ACHN (cell line): ENCODE results near the gene LIFR.
"Not testable (repeated sequence)": the region's sequence is repeated elsewhere in the genome, so short reads cannot be mapped to it uniquely, and the experiment has no call there.

ENCODE experiments used
- DNase-seq: peaks from one replicate; pipeline ENCODE4 v3.0.0-alpha.2; 2015
- in situ Hi-C: cut with HindIII; loops from 2 replicates; pipeline ENCODE4 v1.10.0; 2017; ENCODE audit warnings: low sequenced_read_pairs, low pct_ligation_motif_present, low pct_unique_long_range_greater_than_20kb

LIFR gene, protein sequence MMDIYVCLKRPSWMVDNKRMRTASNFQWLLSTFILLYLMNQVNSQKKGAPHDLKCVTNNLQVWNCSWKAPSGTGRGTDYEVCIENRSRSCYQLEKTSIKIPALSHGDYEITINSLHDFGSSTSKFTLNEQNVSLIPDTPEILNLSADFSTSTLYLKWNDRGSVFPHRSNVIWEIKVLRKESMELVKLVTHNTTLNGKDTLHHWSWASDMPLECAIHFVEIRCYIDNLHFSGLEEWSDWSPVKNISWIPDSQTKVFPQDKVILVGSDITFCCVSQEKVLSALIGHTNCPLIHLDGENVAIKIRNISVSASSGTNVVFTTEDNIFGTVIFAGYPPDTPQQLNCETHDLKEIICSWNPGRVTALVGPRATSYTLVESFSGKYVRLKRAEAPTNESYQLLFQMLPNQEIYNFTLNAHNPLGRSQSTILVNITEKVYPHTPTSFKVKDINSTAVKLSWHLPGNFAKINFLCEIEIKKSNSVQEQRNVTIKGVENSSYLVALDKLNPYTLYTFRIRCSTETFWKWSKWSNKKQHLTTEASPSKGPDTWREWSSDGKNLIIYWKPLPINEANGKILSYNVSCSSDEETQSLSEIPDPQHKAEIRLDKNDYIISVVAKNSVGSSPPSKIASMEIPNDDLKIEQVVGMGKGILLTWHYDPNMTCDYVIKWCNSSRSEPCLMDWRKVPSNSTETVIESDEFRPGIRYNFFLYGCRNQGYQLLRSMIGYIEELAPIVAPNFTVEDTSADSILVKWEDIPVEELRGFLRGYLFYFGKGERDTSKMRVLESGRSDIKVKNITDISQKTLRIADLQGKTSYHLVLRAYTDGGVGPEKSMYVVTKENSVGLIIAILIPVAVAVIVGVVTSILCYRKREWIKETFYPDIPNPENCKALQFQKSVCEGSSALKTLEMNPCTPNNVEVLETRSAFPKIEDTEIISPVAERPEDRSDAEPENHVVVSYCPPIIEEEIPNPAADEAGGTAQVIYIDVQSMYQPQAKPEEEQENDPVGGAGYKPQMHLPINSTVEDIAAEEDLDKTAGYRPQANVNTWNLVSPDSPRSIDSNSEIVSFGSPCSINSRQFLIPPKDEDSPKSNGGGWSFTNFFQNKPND

GRCh38 chr5:38556599-38557307, at the start of gene LIFR:
TSS of gene LIFR (minus strand) at chr5:38556646. CDS start at chr5:38530647, 25,999 bp downstream.
- in situ Hi-C loops: no loop called here
- DNase-seq: peak; percentile 80

DNA sequence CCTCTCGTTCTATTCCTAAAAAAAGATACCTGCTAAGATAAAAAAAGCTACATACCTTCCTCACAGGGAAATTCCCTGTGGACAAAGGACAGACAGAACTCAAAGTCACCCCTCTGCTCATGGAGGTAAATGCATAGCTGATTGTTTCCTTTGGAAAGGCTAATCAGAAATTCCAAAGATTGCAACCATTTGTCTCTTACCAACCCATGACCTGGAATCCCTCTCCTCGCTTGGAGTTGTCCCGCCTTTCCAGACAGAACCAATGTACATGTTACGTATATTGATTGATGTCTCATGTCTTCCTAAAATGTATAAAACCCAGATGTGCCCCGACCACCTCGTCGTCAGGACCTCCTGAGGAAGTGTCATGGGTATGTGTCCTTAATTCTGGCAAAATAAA, 49.2 kb upstream of the LIFR start:
- DNase-seq: no peak
- in situ Hi-C loops: no loop called here

DNA sequence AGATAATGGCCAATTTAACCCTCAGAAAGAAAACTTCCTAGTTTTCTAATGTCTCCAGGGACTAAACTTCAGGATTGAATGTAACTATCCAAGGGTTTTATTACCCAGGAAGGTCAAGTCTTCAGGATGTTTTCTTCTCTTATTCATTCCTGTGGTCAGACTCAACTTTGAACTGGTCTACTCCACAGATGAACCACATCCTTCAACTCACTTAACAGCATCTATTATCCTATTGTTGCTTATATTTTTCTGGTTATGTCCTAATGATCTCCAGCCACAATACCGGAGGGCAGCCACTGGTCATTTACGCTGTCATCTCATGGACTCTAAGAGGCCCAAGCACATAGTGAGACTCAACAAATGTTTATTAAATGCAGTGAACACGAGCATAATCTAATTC, 47.2 kb upstream of the LIFR start:
- no peak for DNase-seq
- in situ Hi-C loops: no loop called here

DNA sequence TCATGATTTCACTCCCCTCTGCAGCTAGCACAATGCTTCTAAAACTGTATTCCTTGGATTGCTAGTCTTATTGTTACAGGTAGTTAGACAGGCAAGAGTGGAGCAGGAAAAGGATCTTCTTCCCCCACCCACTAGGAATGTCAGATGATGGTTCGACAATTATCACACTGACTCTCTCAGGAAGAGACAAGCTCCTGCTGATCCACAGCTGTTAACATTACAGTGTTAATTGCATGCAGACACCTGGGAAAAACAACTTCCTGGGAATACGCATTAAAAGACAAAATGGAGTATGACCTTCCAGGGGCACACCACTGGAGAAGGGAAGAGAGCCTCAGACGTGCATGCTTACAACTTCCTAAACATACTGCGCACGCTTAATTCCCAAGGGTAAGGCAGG, 46.2 kb upstream of the LIFR start:
- in situ Hi-C loops: no loop called here
- no peak for DNase-seq

GRCh38 chr5:38601863-38602298, 45.4 kb upstream of the LIFR start:
- peak; percentile 50 for DNase-seq
- in situ Hi-C loops: no loop called here

- in situ Hi-C loops: no loop called here
- DNase-seq: no peak
Observed at GRCh38 chr5:38601133-38601862, 44.9 kb upstream of the LIFR start.

DNA sequence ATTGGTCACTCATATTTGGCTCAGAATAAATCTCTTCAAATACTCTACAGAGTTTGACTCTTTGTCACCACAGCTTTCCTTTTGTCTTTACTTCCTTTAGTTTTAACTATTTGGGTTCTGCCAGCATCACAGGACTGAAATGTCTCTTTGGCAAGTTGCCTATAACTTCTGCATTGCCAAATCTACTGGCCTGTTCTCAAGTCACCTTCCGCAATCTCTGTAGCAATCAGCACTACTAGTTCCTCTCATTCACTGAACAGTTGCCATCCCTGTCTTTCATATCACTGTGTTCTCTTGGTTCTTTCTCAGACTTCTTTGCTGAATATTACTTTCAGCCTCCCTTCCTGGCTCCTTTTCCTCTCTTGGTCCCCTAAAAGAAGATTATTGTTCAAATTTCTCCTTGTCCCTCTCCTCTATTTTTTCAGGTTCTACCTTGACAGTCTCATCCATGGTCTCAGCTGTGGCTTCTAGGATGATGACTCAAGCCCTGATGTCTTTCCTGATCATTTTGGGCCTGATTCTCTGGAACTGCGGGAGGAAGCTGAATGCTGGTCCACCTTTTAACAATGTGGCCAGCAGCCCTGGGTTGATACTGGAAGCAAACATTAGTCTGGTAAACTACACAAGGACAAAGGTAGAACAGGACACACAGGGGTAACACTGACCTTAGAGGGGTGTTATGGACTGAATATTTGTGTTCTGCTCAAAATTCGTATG, 44.0 kb upstream of the LIFR start:
- in situ Hi-C loops: no loop called here
- no peak for DNase-seq

GRCh38 chr5:38599751-38600150, 43.3 kb upstream of the LIFR start:
- DNase-seq, in situ Hi-C loops: not testable (repeated sequence)

DNA sequence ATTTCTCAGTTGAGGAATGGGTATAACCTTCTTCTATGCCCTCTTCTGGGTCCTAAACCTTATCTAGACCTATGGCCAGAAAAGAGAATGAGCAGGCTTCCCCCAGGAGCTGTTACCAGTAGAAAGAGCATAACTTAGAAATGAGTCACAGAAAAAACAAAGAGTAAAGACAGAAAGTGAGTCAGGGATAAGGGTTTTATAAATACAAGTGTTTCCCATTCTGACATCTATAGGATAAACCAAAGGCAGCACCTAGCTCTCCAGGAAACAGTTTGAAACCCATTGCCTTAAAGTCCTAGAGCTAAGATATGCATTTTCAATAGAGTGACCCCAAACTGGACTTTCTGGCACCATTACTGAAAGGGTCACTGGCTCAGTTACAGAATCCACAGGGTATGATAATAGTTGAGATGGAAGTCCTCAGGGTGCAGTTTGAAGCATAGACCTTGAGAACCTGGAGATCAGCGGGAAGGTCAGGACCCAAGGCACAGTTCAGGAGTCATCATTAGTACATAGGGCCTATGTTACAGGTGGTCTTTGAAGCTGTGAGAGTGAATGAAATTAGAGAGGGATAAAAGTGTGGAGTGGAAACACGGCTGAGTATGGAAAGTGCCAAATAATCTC, 42.7 kb upstream of the LIFR start:
- in situ Hi-C loops: no loop called here
- DNase-seq: peak; percentile 77

DNA sequence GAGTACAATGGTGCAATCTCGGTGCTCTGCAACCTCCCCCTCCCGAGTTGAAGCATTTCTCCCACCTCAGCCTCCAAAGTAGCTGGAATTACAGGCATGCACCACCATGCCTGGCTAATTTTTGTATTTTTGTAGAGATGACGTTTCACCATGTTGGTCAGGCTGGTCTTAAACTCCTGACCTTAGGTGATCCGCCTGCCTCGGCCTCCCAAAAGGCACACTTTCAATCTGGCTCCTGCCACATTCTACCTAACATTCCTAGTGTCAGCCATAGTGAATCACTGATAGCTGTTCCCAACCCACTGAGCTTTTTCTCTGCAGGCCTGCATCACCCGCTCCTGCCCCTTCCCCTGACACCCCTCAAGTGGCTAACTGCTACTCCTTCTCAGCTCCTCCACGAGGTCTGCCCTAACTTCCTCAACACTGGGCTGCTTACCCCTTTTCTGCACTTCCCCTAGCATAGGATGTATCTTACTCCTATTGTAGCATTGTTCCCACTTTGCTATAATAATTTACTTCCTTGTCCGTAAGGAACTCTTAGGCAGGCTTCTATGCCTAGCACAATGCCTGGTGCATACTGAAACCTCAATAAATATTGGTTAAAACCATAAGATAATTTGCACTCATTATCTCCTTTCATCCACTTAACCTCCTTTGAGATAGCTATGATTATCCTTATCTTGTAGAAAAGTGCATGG, 42.0 kb upstream of the LIFR start:
- DNase-seq: peak; percentile 1
- in situ Hi-C loops: no loop called here

GRCh38 chr5:38596981-38597380, 40.5 kb upstream of the LIFR start:
- no peak for DNase-seq
- in situ Hi-C loops: no loop called here

- no peak for DNase-seq
- in situ Hi-C loops: no loop called here
Observed at GRCh38 chr5:38595132-38595745, 38.8 kb upstream of the LIFR start.

DNA sequence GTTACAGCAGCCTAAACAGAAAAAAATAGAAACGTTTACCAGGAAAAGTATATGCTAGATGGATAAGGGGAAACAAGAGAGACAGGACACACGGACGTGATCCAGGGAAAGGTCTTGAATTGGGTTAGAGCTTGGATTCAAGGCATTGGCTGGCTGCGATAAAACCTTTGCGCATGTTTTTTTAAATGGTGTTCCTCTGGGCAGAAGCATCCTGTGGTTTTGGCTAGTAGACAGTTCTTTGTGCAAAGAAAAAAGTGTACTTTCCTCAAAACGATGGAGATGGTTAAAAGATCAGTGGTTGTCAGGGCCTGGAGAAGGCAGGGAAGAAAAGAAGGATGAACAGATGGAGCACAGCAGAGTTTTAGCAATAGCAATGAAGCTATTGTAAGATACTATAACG, 37.5 kb upstream of the LIFR start:
- in situ Hi-C loops: no loop called here
- DNase-seq: no peak

DNA sequence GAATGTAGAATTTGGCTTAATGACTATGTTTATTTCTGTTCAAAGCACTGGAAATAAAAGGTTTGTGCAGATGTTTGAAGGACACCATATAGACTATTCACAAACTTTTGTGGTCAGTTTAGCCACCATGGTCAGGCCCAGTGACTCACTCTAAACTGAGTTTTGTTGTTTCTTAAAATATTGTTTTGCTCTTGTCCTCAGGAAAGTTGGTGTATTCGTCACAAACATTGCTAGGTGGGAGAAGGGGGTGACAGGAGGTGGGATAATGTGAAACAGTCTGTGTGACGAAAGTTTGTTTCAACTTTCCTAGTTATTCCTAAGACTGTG, 35.0 kb upstream of the LIFR start:
- in situ Hi-C loops: no loop called here
- DNase-seq: no peak

DNA sequence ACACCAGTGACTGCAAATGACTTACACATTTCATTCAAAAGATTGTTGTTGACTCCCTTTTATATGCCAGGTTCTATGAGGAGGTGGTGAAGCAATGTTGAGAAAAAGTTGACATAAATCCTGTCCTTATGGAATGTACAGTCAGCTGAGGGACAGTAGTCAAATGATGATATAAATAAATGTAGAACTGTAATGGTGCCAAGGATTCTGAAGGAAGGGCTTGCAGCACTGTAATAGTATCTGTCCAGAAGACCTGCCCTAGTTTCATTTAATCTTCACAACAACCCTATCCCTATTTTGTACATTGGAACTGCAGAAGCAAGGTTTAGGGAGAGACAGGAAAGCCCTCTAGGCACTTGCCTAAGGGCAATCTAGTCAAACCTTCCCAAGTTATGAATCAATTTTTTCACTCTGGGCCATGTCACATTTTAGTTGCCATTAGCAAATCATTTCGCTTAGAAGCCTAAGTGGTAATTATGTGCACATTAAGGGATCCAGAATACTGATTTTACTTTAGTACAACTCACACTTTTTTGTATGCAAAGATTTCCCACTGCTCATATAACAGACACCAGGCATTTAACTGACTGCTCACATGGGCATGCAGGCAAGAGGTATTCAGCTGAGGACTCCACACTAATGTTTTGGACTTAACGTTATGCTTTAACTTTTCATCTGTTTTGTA, 34.5 kb upstream of the LIFR start:
- in situ Hi-C loops: no loop called here
- DNase-seq: no peak

GRCh38 chr5:38589629-38590028, 33.2 kb upstream of the LIFR start:
- in situ Hi-C loops: no loop called here
- DNase-seq: no peak
